ENCODE measurements around the gene EHF.

The EHF gene

GRCh38 chr11:34680918-34681586 lies 60.2 kb downstream of the EHF start:
- H3K4me2 ChIP-seq (ENCODE audit: low read length): no peak overlapping the region
- no peak overlapping the region for H3K4me3 ChIP-seq (ENCODE audit: low read length)

DNA sequence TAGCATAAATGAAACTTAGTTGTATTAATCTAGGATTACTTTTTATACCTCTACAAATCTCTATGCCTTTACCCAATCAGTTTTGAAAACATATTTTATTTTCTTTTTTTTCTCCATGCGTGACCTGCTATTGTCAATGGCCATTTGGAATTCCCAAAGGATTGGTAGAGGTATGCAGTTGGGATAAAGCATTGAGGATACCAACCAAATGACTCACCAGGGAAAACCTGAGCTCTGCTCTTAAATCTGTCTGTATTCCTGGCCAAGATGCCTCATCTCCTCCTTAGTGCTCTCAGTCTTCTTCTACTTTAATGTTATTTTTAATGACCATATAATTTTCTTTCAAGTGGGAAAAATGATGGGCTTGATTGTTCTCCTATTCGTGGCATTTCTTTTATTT lies 61.9 kb downstream of the EHF start:
- Histone ChIP-seq H3K27me3 (ENCODE audit: control insufficient read depth, low read length) (no peaks in the 10 kb centered on the region), H3F3A (ENCODE audit: control insufficient read depth, insufficient read depth) (no peaks in the 10 kb centered on the region), H3K9me3 (ENCODE audit: control insufficient read depth, insufficient read depth, low read length) (no peaks in the 10 kb centered on the region), H3K79me2 (ENCODE audit: control insufficient read depth, low read length) (no peaks in the 10 kb centered on the region), H3K4me1 (ENCODE audit: control insufficient read depth, low read length) (no peaks in the 10 kb centered on the region), H3K27ac (ENCODE audit: low read depth, low read length) (no peak overlapping the region), H3K4me3 (ENCODE audit: low read length) (no peak overlapping the region), H4K20me1 (ENCODE audit: control insufficient read depth, insufficient read depth, low read depth, low read length) (no peaks in the 10 kb centered on the region), H3K9me2 (replicated peaks; ENCODE audit: control insufficient read depth, low read length) (no peaks in the 10 kb centered on the region), H3K36me3 (ENCODE audit: control insufficient read depth, low read length) (no peaks in the 10 kb centered on the region), H3K4me2 (ENCODE audit: low read length) (no peak overlapping the region)
- TF ChIP-seq, protein P1, sequence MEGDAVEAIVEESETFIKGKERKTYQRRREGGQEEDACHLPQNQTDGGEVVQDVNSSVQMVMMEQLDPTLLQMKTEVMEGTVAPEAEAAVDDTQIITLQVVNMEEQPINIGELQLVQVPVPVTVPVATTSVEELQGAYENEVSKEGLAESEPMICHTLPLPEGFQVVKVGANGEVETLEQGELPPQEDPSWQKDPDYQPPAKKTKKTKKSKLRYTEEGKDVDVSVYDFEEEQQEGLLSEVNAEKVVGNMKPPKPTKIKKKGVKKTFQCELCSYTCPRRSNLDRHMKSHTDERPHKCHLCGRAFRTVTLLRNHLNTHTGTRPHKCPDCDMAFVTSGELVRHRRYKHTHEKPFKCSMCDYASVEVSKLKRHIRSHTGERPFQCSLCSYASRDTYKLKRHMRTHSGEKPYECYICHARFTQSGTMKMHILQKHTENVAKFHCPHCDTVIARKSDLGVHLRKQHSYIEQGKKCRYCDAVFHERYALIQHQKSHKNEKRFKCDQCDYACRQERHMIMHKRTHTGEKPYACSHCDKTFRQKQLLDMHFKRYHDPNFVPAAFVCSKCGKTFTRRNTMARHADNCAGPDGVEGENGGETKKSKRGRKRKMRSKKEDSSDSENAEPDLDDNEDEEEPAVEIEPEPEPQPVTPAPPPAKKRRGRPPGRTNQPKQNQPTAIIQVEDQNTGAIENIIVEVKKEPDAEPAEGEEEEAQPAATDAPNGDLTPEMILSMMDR (IDR thresholded peaks at IDR 0.05; ENCODE audit: low read depth, low read length, poor library complexity, severe bottlenecking): no peak
- TF ChIP-seq EZH2phosphoT487 (IDR thresholded peaks at IDR 0.05; ENCODE audit: borderline replicate concordance, low read length): no peak

More at GRCh38 chr11:34680918-34681586, 60.2 kb downstream of the EHF start:
- no peaks in the 10 kb centered on the region for H3F3A ChIP-seq (ENCODE audit: control insufficient read depth, insufficient read depth)
- H3K9me3 ChIP-seq (ENCODE audit: control insufficient read depth, insufficient read depth, low read length): no peaks in the 10 kb centered on the region
- H3K36me3 ChIP-seq (ENCODE audit: control insufficient read depth, low read length): no peaks in the 10 kb centered on the region
- H3K79me2 ChIP-seq (ENCODE audit: control insufficient read depth, low read length): no peaks in the 10 kb centered on the region
- H3K4me1 ChIP-seq (ENCODE audit: control insufficient read depth, low read length): no peaks in the 10 kb centered on the region
- H4K20me1 ChIP-seq (ENCODE audit: control insufficient read depth, insufficient read depth, low read depth, low read length): no peaks in the 10 kb centered on the region
- no peak overlapping the region for H3K27ac ChIP-seq (ENCODE audit: low read depth, low read length)
- TF ChIP-seq, protein P1 (IDR thresholded peaks at IDR 0.05; ENCODE audit: low read depth, low read length, poor library complexity, severe bottlenecking): no peak
- TF ChIP-seq EZH2phosphoT487 (IDR thresholded peaks at IDR 0.05; ENCODE audit: borderline replicate concordance, low read length): no peak
- H3K9me2 ChIP-seq (replicated peaks; ENCODE audit: control insufficient read depth, low read length): no peaks in the 10 kb centered on the region
- no peaks in the 10 kb centered on the region for H3K27me3 ChIP-seq (ENCODE audit: control insufficient read depth, low read length)

DNA sequence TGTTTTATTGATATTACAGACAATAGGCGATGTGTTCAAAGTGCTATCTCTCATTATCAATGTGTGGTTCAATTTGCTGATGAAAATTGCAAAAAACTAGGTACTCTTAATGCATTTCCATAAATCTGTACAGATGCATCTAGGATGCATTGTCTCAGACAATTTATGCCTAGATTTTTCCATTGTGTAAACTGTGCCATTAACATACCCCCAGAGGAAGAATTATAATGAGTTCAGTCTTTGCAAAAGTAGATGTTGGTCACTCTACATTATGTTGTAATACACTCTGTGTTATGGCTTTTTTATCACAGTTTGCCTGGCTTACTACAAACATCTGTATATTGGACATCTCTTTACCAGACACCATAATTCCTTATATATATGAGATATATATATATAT lies 62.5 kb downstream of the EHF start:
- Histone ChIP-seq H3K4me2 (ENCODE audit: low read length) (no peak overlapping the region), H3K9me3 (ENCODE audit: control insufficient read depth, insufficient read depth, low read length) (no peaks in the 10 kb centered on the region), H3K79me2 (ENCODE audit: control insufficient read depth, low read length) (no peaks in the 10 kb centered on the region), H3K4me3 (ENCODE audit: low read length) (no peak overlapping the region), H3K27me3 (ENCODE audit: control insufficient read depth, low read length) (no peaks in the 10 kb centered on the region), H3F3A (ENCODE audit: control insufficient read depth, insufficient read depth) (no peaks in the 10 kb centered on the region), H4K20me1 (ENCODE audit: control insufficient read depth, insufficient read depth, low read depth, low read length) (no peaks in the 10 kb centered on the region), H3K27ac (ENCODE audit: low read depth, low read length) (no peak overlapping the region), H3K9me2 (replicated peaks; ENCODE audit: control insufficient read depth, low read length) (no peaks in the 10 kb centered on the region), H3K4me1 (ENCODE audit: control insufficient read depth, low read length) (no peaks in the 10 kb centered on the region), H3K36me3 (ENCODE audit: control insufficient read depth, low read length) (no peaks in the 10 kb centered on the region)
- TF ChIP-seq, protein P1 (IDR thresholded peaks at IDR 0.05; ENCODE audit: low read depth, low read length, poor library complexity, severe bottlenecking): no peak
- no peak for TF ChIP-seq EZH2phosphoT487 (IDR thresholded peaks at IDR 0.05; ENCODE audit: borderline replicate concordance, low read length)

Data from DOHH2 (cell line).